Endothelial cell of umbilical vein (primary cell): Measurements from ENCODE around the gene PDGFA. TPM values are rescaled to one million over a fixed set of nuclear protein-coding genes. Genes with fewer than 3 reads are reported as not detected.

Experiments
- BruUV-seq: library from RNA; stranded (reverse); fragments of 400-500 nt; replicated peaks from 2 replicates; lab custom pipeline; 2021; lab: Mats Ljungman, UMichigan
- CTCF ChIA-PET: fragments of 300-600, 350-600 bp; sonication (Branson Sonifier 250); formaldehyde crosslinking; loops from one replicate; lab custom pipeline; 2021; ENCODE audit warnings: antibody characterized with exemption, inconsistent platforms; lab: Charles Lee
- POLR2A ChIA-PET: fragments of 300-600, 350-600 bp; sonication (Branson Sonifier 250); formaldehyde crosslinking; loops from one replicate; lab custom pipeline; 2021; ENCODE audit warnings: antibody characterized with exemption, inconsistent platforms; lab: Charles Lee
- DNase-seq: peaks from one replicate; pipeline ENCODE4 v3.0.0-alpha.2; 2011; ENCODE audit warnings: low read depth, low spot score
- FAIRE-seq: peaks from 2 replicates; lab custom pipeline; 2011; peaks lifted over from hg19 to GRCh38; lab: Jason Lieb, UNC
- H2AFZ ChIP-seq: 2 replicates; pipeline ENCODE4 v1.6.0; 2012; ENCODE audit warnings: low read depth, low read length, control low read depth, inconsistent platforms
- H3K27ac ChIP-seq: 2 replicates; pipeline ENCODE4 v1.5.1; 2011; ENCODE audit warnings: low read depth, mild to moderate bottlenecking, control low read depth, low read length, moderate library complexity; ENCODE audit not compliant: insufficient read depth
- H3K27me3 ChIP-seq, 2 experiments: 2 replicates each; pipeline versions ENCODE4 v1.6.0 to v1.6.1; 2011; ENCODE audit warnings: low read length in 2 of 2, mixed read lengths in 1 of 2; ENCODE audit not compliant: control insufficient read depth in 2 of 2, insufficient read depth in 2 of 2
- H3K36me3 ChIP-seq, 2 experiments: 2 replicates in 1 of 2; 3 replicates in 1 of 2; pipeline ENCODE4 v1.5.1; 2011; ENCODE audit warnings: low read length in 2 of 2, mild to moderate bottlenecking in 1 of 2, moderate library complexity in 1 of 2; ENCODE audit not compliant: control insufficient read depth in 2 of 2, insufficient read depth in 2 of 2; ENCODE audit errors: extremely low read depth in 1 of 2
- H3K4me1 ChIP-seq: 3 replicates; pipeline ENCODE4 v1.5.1; 2011; ENCODE audit warnings: mild to moderate bottlenecking, low read length; ENCODE audit not compliant: control insufficient read depth, insufficient read depth; ENCODE audit errors: extremely low read depth
- H3K4me2 ChIP-seq: 2 replicates; pipeline ENCODE4 v1.6.1; 2011; ENCODE audit warnings: low read length, control low read depth, mixed read lengths; ENCODE audit not compliant: insufficient read depth
- H3K4me3 ChIP-seq, 3 experiments: fragments of 200-600 bp in 1 of 3; sonication (generic), shearing (Covaris generic) in 1 of 3; replicated peaks in 1 of 3; 2 replicates each; pipeline ENCODE4 v1.5.1; 2011 to 2016; ENCODE audit warnings: control low read depth in 3 of 3, low read length in 3 of 3, mild to moderate bottlenecking in 2 of 3, inconsistent platforms in 1 of 3, low read depth in 1 of 3, moderate library complexity in 1 of 3; ENCODE audit not compliant: insufficient read depth in 1 of 3
- H3K79me2 ChIP-seq: 2 replicates; pipeline ENCODE4 v1.6.0; 2012; ENCODE audit warnings: low read length, inconsistent platforms; ENCODE audit not compliant: control insufficient read depth, insufficient read depth
- H3K9ac ChIP-seq: replicated peaks from 2 replicates; pipeline ENCODE3; 2011; ENCODE audit warnings: low read length, control low read depth; ENCODE audit not compliant: insufficient read depth; ENCODE audit errors: extremely low read depth
- H3K9me1 ChIP-seq: replicated peaks from 3 replicates; pipeline ENCODE4 v1.6.0; 2011; ENCODE audit warnings: mild to moderate bottlenecking, low read length; ENCODE audit not compliant: control insufficient read depth, insufficient read depth; ENCODE audit errors: extremely low read depth
- H3K9me3 ChIP-seq: replicated peaks from 2 replicates; pipeline ENCODE4 v1.5.1; 2012; ENCODE audit warnings: low read length, inconsistent platforms; ENCODE audit not compliant: control insufficient read depth, insufficient read depth
- H4K20me1 ChIP-seq: replicated peaks from 2 replicates; pipeline ENCODE3; 2011; ENCODE audit warnings: mild to moderate bottlenecking, low read length; ENCODE audit not compliant: control insufficient read depth, insufficient read depth; ENCODE audit errors: extremely low read depth
- CTCF ChIP-seq, 2 donors: IDR thresholded peaks; 1 replicate in 1 of 2; 2 replicates in 1 of 2; pipeline ENCODE4 v1.5.1; 2011; ENCODE audit warnings: low read length in 2 of 2, mild to moderate bottlenecking in 2 of 2, moderate library complexity in 2 of 2, control low read depth in 1 of 2, inconsistent platforms in 1 of 2, low read depth in 1 of 2; ENCODE audit not compliant: insufficient read depth in 1 of 2; ENCODE audit errors: extremely low read depth in 1 of 2
- EZH2 ChIP-seq: IDR thresholded peaks from 2 replicates; pipeline ENCODE4 v1.6.1; 2012; ENCODE audit warnings: borderline replicate concordance, low read depth, mild to moderate bottlenecking, moderate library complexity, low read length, inconsistent platforms; ENCODE audit not compliant: severe bottlenecking
- FOS ChIP-seq: IDR thresholded peaks from 2 replicates; pipeline ENCODE4 v1.6.1; 2011; ENCODE audit warnings: mild to moderate bottlenecking, low read length, moderate library complexity, borderline replicate concordance; ENCODE audit not compliant: insufficient read depth
- GATA2 ChIP-seq: IDR thresholded peaks from 2 replicates; pipeline ENCODE4 v1.7.0; 2011; ENCODE audit warnings: low read depth, mild to moderate bottlenecking, moderate library complexity, mixed read lengths, low read length; ENCODE audit not compliant: insufficient read length, insufficient read depth
- JUN ChIP-seq: IDR thresholded peaks from 2 replicates; pipeline ENCODE4 v1.6.1; 2011; ENCODE audit warnings: borderline replicate concordance, low read depth; ENCODE audit not compliant: insufficient read length, insufficient read depth
- MYC ChIP-seq: IDR thresholded peaks from one replicate; pipeline ENCODE4 v1.6.1; 2011; ENCODE audit warnings: mild to moderate bottlenecking, low read depth, low read length
- POLR2A ChIP-seq: IDR thresholded peaks from 2 replicates; pipeline ENCODE4 v1.6.1; 2012; ENCODE audit warnings: low read depth, mild to moderate bottlenecking, control low read depth, low read length
- POLR2AphosphoS5 ChIP-seq: IDR thresholded peaks from 2 replicates; pipeline ENCODE4 v1.6.1; 2012; ENCODE audit warnings: low read depth, mild to moderate bottlenecking, control low read depth, low read length, moderate library complexity; ENCODE audit not compliant: insufficient read depth
- dilution Hi-C: fragments of 300-500 bp; cut with MboI; formaldehyde crosslinking; loops from one replicate; pipeline ENCODE4 v1.15.0; 2019; ENCODE audit warnings: low sequenced_read_pairs; ENCODE audit not compliant: extremely low pct_ligation_motif_present
- intact Hi-C: fragments of 100-400 bp; cut with micrococcal nuclease; formaldehyde crosslinking; loops from one replicate; pipeline ENCODE4 v1.10.0; 2022
- polyA plus RNA-seq, 4 experiments: library from polyadenylated mRNA; depleted of rRNA in 3 of 4; stranded (reverse) in 3 of 4; unstranded in 1 of 4; fragments of >200 nt; gene quantifications; 2 replicates each; pipeline versions ENCODE4 v1.2.1 to v1.2.3, GENCODE V29; 2011 to 2012; ENCODE audit warnings: missing spikeins in 1 of 4
- total RNA-seq: library from RNA; stranded (reverse); gene quantifications from 2 replicates; pipeline ENCODE4 v1.2.3, GENCODE V29; 2021
- TF ChIP-seq, protein P1 (sequence below): IDR thresholded peaks from 2 replicates; pipeline ENCODE4 v1.6.1; 2011; ENCODE audit not compliant: insufficient read depth, insufficient read length

PDGFA gene
- total and polyA plus RNA-seq, 2 donors (not counting 3 experiments of a cell fraction or from before 2014, with no cell fraction given) = 17.4 to 62.4 TPM

DNA sequence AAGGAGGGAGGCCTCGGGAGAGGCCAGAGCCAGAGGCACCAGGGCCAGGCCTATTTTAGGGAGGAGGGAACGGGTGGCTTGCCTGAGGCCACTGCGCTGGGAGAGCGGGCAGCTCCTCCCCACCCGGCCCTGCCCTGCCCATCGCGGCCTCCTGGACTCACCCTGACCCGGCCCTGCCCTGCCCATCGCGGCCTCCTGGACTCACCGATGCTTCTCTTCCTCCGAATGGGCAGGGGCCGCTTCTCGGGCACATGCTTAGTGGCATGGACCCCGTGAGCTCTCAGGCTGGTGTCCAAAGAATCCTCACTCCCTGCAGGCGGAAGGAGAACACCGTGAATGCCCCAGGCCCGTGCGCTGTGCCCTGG is 7.5 kb downstream of the PDGFA start:
- intact Hi-C loops (no loop called here), dilution Hi-C loops (no loop called here)
- Histone ChIP-seq H3K27me3 (no peaks in the 10 kb centered on the region), H3K9me3 (no peaks in the 10 kb centered on the region), H3K79me2 (peaks cover 62% of the 10 kb centered on the region), H3K36me3 (peaks cover 4 to 5% of the 10 kb centered on the region in 2 experiments), H3K27ac (no peak overlapping the region), H2AFZ (no peak overlapping the region), H3K4me3 (no peak overlapping the region), H3K4me2 (no peak overlapping the region), H3K9me1 (no peaks in the 10 kb centered on the region), H3K4me1 (peaks cover 29% of the 10 kb centered on the region), H4K20me1 (no peaks in the 10 kb centered on the region), H3K9ac (no peak overlapping the region)
- FAIRE-seq (no peak), DNase-seq (no peak)
- ChIA-PET CTCF (no interaction called here), POLR2A (no interaction called here)
- no TSS peak for BruUV-seq
- TF ChIP-seq JUN = no peak
- TF ChIP-seq EZH2 = no peak
- TF ChIP-seq POLR2A = no peak
- no peak for TF ChIP-seq FOS
- no peak for TF ChIP-seq MYC
- no peak for TF ChIP-seq POLR2AphosphoS5
- TF ChIP-seq CTCF (IDR thresholded peaks at IDR 0.05; ENCODE audit: extremely low read depth in 1 of 2, insufficient read depth in 1 of 2, low read depth in 1 of 2, low read length in 2 of 2) = no peak
- TF ChIP-seq, protein P1, sequence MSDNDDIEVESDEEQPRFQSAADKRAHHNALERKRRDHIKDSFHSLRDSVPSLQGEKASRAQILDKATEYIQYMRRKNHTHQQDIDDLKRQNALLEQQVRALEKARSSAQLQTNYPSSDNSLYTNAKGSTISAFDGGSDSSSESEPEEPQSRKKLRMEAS = no peak
- no peak for TF ChIP-seq GATA2
